Vagina (tissue), 2 donors: ENCODE data around the gene TBCE.

ENCODE experiments used
- CTCF ChIP-seq, 3 experiments: fragments of 450-650 bp in 2 of 3; fragments of 200-600 bp in 1 of 3; sonication (generic) in 1 of 3; IDR thresholded peaks; one replicate each; pipeline ENCODE4 v1.5.1; 2017 to 2019; ENCODE audit warnings: antibody characterized with exemption in 3 of 3, mild to moderate bottlenecking in 2 of 3, moderate library complexity in 2 of 3
- POLR2A ChIP-seq, 2 donors: fragments of 450-650 bp; IDR thresholded peaks; one replicate each; pipeline ENCODE4 v1.6.1; 2017; ENCODE audit warnings: antibody characterized with exemption in 2 of 2, mild to moderate bottlenecking in 2 of 2, moderate library complexity in 2 of 2
- POLR2AphosphoS5 ChIP-seq, 2 donors: sonication (generic); formaldehyde crosslinking; IDR thresholded peaks; one replicate each; pipeline ENCODE4 v1.9.0; 2017; ENCODE audit warnings: antibody characterized with exemption in 2 of 2, mild to moderate bottlenecking in 2 of 2, low read depth in 1 of 2; ENCODE audit not compliant: insufficient read depth in 1 of 2

- no peak for TF ChIP-seq CTCF (IDR thresholded peaks at IDR 0.05)
- no peak for TF ChIP-seq POLR2AphosphoS5 (IDR thresholded peaks at IDR 0.05; ENCODE audit: insufficient read depth in 1 of 2, low read depth in 1 of 2)
- no peak for TF ChIP-seq POLR2A (IDR thresholded peaks at IDR 0.05)
Observed at GRCh38 chr1:235320521-235321179, 46.6 kb upstream of the TBCE start.
